Purkinje cell (primary cell): ENCODE data around the gene H6PD. TPM values are rescaled to one million over a fixed set of nuclear protein-coding genes. Genes with fewer than 3 reads are reported as not detected.

Source experiments
- polyA plus RNA-seq: library from polyadenylated mRNA; unstranded; fragments of >200 nt; fragmentation: Nextera tagmentation; gene quantifications from 2 replicates; pipeline ENCODE4 v1.2.1, GENCODE V29; 2014

H6PD gene, protein sequence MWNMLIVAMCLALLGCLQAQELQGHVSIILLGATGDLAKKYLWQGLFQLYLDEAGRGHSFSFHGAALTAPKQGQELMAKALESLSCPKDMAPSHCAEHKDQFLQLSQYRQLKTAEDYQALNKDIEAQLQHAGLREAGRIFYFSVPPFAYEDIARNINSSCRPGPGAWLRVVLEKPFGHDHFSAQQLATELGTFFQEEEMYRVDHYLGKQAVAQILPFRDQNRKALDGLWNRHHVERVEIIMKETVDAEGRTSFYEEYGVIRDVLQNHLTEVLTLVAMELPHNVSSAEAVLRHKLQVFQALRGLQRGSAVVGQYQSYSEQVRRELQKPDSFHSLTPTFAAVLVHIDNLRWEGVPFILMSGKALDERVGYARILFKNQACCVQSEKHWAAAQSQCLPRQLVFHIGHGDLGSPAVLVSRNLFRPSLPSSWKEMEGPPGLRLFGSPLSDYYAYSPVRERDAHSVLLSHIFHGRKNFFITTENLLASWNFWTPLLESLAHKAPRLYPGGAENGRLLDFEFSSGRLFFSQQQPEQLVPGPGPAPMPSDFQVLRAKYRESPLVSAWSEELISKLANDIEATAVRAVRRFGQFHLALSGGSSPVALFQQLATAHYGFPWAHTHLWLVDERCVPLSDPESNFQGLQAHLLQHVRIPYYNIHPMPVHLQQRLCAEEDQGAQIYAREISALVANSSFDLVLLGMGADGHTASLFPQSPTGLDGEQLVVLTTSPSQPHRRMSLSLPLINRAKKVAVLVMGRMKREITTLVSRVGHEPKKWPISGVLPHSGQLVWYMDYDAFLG
- 0.11 and 0.19 TPM in 2 replicates for polyA plus RNA-seq

GRCh38 chr1:9234223-9235095, at the start of gene H6PD:
H6PD (plus strand) TSS chr1:9234774; CDS start chr1:9244935, 10,161 bp downstream.

DNA sequence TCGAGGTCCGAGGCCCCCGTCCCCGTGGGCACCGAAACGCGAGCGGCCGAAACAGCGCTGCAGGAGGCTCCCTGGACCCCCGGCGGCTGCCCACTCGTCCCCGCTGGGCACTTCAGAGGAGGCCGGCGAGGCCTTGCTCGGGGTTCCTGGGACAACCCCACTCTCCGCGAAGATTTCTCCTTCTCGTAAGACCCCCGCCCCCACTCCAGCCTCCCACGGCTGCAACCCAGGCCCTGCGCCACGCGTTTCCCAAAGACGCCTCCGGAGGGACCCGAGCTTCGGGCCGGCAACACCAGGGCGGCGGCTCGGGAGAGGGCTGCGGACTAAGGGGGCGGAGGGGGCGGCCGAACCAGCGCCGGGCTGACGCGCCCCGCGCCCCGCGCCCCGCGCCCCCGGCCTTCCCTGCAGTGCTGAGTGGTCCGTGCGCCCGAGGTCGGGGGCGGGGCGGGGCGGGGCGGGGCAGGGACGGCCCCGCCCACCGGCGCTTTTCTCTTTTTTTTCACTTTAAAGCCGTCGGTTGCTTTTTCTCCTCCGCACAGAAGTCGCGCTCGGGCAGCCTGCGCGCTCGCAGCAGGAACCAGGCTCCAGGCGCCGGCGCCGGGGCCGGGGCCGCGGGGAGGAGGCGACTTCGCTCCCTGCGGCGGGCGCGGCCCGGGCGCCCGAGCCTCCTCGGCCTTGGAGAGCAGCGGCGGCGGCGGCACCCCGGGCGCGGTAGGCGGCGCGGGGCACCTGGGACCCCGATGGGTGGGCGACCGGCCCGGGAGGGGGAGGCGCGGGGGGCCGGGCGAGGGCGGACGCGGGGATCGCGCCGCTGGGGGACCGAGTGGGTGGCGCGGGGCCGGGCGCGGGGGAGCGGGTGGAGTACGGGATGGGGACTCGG, 58.0 kb downstream of the H6PD start, which contains the start of gene SPSB1:
Gene SPSB1 (plus strand): TSS at position 534 of the 880 bp plus-strand sequence. CDS start 62,998 bp downstream, outside the sequence.

Other genes with a start within 250 kb of the H6PD start
- gene SLC2A7, start 208.4 kb upstream of the H6PD start, polyA plus RNA-seq: not detected in 2 replicates
- 1.9 and 4.4 TPM in 2 replicates for gene SLC2A5, start 165.1 kb upstream of the H6PD start, polyA plus RNA-seq
- gene GPR157, start 105.7 kb upstream of the H6PD start, polyA plus RNA-seq: 0.04 and 0.77 TPM in 2 replicates
- 0.90 TPM in 1 of 2 replicates, not detected in the other for gene SPSB1, start 58.1 kb downstream of the H6PD start, polyA plus RNA-seq